Activated CD8-positive, alpha-beta memory T cell treated with anti-CD3 and anti-CD28 coated beads, Interleukin-2, amount 50 U/mL, for 1 hour (primary cell): ENCODE results near the gene GRID1.
"Not testable (repeated sequence)": the region's sequence is repeated elsewhere in the genome, so short reads cannot be mapped to it uniquely, and the experiment has no call there.

Experiments used
- DNase-seq: peaks from one replicate; pipeline ENCODE4 v3.0.0-alpha.2; 2020; ENCODE audit errors: extremely low read depth

The GRID1 gene

GRCh38 chr10:86083664-86084175 is 282.9 kb downstream of the GRID1 start:
- no peak for DNase-seq

GRCh38 chr10:86083206-86083605 is 283.4 kb downstream of the GRID1 start:
- DNase-seq, result no peak

- no peak for DNase-seq
Observed at GRCh38 chr10:86082556-86082955, 284.0 kb downstream of the GRID1 start.

GRCh38 chr10:86079088-86079487 is 287.5 kb downstream of the GRID1 start:
- no peak for DNase-seq

GRCh38 chr10:86078639-86079035 is 288.0 kb downstream of the GRID1 start:
- no peak for DNase-seq

- DNase-seq, result no peak
Observed at GRCh38 chr10:86077871-86078638, 288.5 kb downstream of the GRID1 start.

GRCh38 chr10:86077271-86077670 is 289.3 kb downstream of the GRID1 start:
- no peak for DNase-seq

GRCh38 chr10:86076497-86076896 is 290.1 kb downstream of the GRID1 start:
- DNase-seq, result not testable (repeated sequence)

GRCh38 chr10:86075512-86075911 is 291.1 kb downstream of the GRID1 start:
- no peak for DNase-seq

GRCh38 chr10:86074294-86074693 is 292.3 kb downstream of the GRID1 start:
- no peak for DNase-seq

- no peak for DNase-seq
Observed at GRCh38 chr10:86073199-86073977, 293.2 kb downstream of the GRID1 start.

GRCh38 chr10:86072413-86072812 is 294.2 kb downstream of the GRID1 start:
- DNase-seq, result no peak

GRCh38 chr10:86071758-86072157 is 294.8 kb downstream of the GRID1 start:
- DNase-seq, result no peak

GRCh38 chr10:86071145-86071544 is 295.4 kb downstream of the GRID1 start:
- no peak for DNase-seq

- DNase-seq, result no peak
Observed at GRCh38 chr10:86070278-86070677, 296.3 kb downstream of the GRID1 start.

- no peak for DNase-seq
Observed at GRCh38 chr10:86068231-86069054, 298.2 kb downstream of the GRID1 start.

GRCh38 chr10:86067436-86068050 is 299.1 kb downstream of the GRID1 start:
- no peak for DNase-seq

- no peak for DNase-seq
Observed at GRCh38 chr10:86066696-86067095, 299.9 kb downstream of the GRID1 start.

- DNase-seq, result no peak
Observed at GRCh38 chr10:86065711-86066251, 300.8 kb downstream of the GRID1 start.

GRCh38 chr10:86064931-86065662 is 301.5 kb downstream of the GRID1 start:
- DNase-seq, result no peak

- no peak for DNase-seq
Observed at GRCh38 chr10:86064219-86064618, 302.4 kb downstream of the GRID1 start.
